Skeletal muscle tissue (tissue), 4 donors: ENCODE measurements around the gene AHRR. TPM values are rescaled to one million over a fixed set of nuclear protein-coding genes. Genes with fewer than 3 reads are reported as not detected.
A peak's percentile ranks its signal among the peaks of the same experiment; 100 is the strongest.

Experiments used
- H3K27ac ChIP-seq: one replicate; pipeline ENCODE4 v1.7.0; 2013; ENCODE audit warnings: mild to moderate bottlenecking, low read depth, low read length, inconsistent platforms
- H3K27me3 ChIP-seq, 3 donors: one replicate each; pipeline ENCODE4 v1.7.0; 2013; ENCODE audit warnings: low read length in 3 of 3; ENCODE audit not compliant: control insufficient read depth in 3 of 3, insufficient read depth in 3 of 3
- H3K36me3 ChIP-seq, 3 donors: one replicate each; pipeline ENCODE4 v1.7.0; 2013; ENCODE audit warnings: low read length in 3 of 3; ENCODE audit not compliant: control insufficient read depth in 3 of 3, insufficient read depth in 3 of 3
- H3K4me1 ChIP-seq, 3 donors: one replicate each; pipeline ENCODE4 v1.7.0; 2013; ENCODE audit warnings: low read length in 3 of 3, mild to moderate bottlenecking in 3 of 3; ENCODE audit not compliant: control insufficient read depth in 3 of 3, insufficient read depth in 3 of 3
- H3K4me3 ChIP-seq, 3 donors: one replicate each; pipeline ENCODE4 v1.7.0; 2013; ENCODE audit warnings: low read length in 3 of 3
- H3K9ac ChIP-seq, 3 donors: one replicate each; pipeline ENCODE4 v1.7.0; 2013; ENCODE audit warnings: low read length in 3 of 3, mild to moderate bottlenecking in 3 of 3, moderate library complexity in 2 of 3, low read depth in 1 of 3
- H3K9me3 ChIP-seq, 3 donors: one replicate each; pipeline ENCODE4 v1.7.0; 2013; ENCODE audit warnings: low read length in 3 of 3; ENCODE audit not compliant: control insufficient read depth in 3 of 3
- total RNA-seq: library from RNA; depleted of rRNA; stranded (reverse); fragments of >200 nt; gene quantifications from one replicate; pipeline ENCODE4 v1.2.3, GENCODE V29; 2014
- donor health status: Osteomylitis.

AHRR gene
- total RNA-seq, 1 donor from 2014 or later = 1.0 TPM

- no peak overlapping the region for H3K27ac ChIP-seq
- H3K4me3 ChIP-seq = peak overlapping the region in 1 of 3 donors; percentile 56
- peak overlapping the region in 1 of 3 donors; percentile 33 for H3K9ac ChIP-seq
- H3K36me3 ChIP-seq = no peaks in the 10 kb centered on the region
- peaks cover 35 to 41% (median 36%) of the 10 kb centered on the region in 3 donors for H3K27me3 ChIP-seq
- H3K4me1 ChIP-seq = no peaks in the 10 kb centered on the region
- H3K9me3 ChIP-seq = peaks cover 0 to 3% (median 0%) of the 10 kb centered on the region in 3 donors
Observed at GRCh38 chr5:343461-344401, 22.2 kb downstream of the AHRR start.

- Histone ChIP-seq H3K4me1 (no peaks in the 10 kb centered on the region), H3K27ac (no peak overlapping the region), H3K4me3 (no peak overlapping the region), H3K9me3 (peaks cover 0 to 3% (median 0%) of the 10 kb centered on the region in 3 donors), H3K9ac (no peak overlapping the region), H3K36me3 (no peaks in the 10 kb centered on the region), H3K27me3 (peaks cover 35 to 41% (median 38%) of the 10 kb centered on the region in 3 donors)
Observed at GRCh38 chr5:344668-345067, 23.2 kb downstream of the AHRR start.

- Histone ChIP-seq H3K9ac (no peak overlapping the region), H3K27ac (no peak overlapping the region), H3K36me3 (no peaks in the 10 kb centered on the region), H3K27me3 (peaks cover 38 to 44% (median 40%) of the 10 kb centered on the region in 3 donors), H3K4me3 (no peak overlapping the region), H3K4me1 (no peaks in the 10 kb centered on the region), H3K9me3 (peaks cover 0 to 3% (median 0%) of the 10 kb centered on the region in 3 donors)
Observed at GRCh38 chr5:345404-346195, 24.1 kb downstream of the AHRR start.

- H3K9ac ChIP-seq = no peak overlapping the region
- peaks cover 40 to 44% (median 41%) of the 10 kb centered on the region in 3 donors for H3K27me3 ChIP-seq
- peaks cover 0 to 3% (median 0%) of the 10 kb centered on the region in 3 donors for H3K9me3 ChIP-seq
- no peak overlapping the region for H3K27ac ChIP-seq
- H3K4me3 ChIP-seq = no peak overlapping the region
- H3K4me1 ChIP-seq = no peaks in the 10 kb centered on the region
- no peaks in the 10 kb centered on the region for H3K36me3 ChIP-seq
Observed at GRCh38 chr5:346229-346935, 24.9 kb downstream of the AHRR start.

- no peak overlapping the region for H3K27ac ChIP-seq
- H3K27me3 ChIP-seq = peaks cover 36 to 42% (median 40%) of the 10 kb centered on the region in 3 donors
- H3K9me3 ChIP-seq = no peaks in the 10 kb centered on the region
- no peak overlapping the region for H3K4me3 ChIP-seq
- H3K36me3 ChIP-seq = no peaks in the 10 kb centered on the region
- H3K4me1 ChIP-seq = no peaks in the 10 kb centered on the region
- H3K9ac ChIP-seq = no peak overlapping the region
Observed at GRCh38 chr5:347712-348284, 26.3 kb downstream of the AHRR start.

- Histone ChIP-seq H3K4me1 (no peaks in the 10 kb centered on the region), H3K9ac (no peak overlapping the region), H3K27me3 (peaks cover 30 to 36% (median 33%) of the 10 kb centered on the region in 3 donors)
Observed at GRCh38 chr5:348726-349125, 27.2 kb downstream of the AHRR start.

GRCh38 chr5:350355-350754 is 28.8 kb downstream of the AHRR start:
- no peaks in the 10 kb centered on the region for H3K4me1 ChIP-seq
- H3K9ac ChIP-seq = no peak overlapping the region
- no peaks in the 10 kb centered on the region for H3K36me3 ChIP-seq
- H3K27ac ChIP-seq = no peak overlapping the region
- no peaks in the 10 kb centered on the region for H3K9me3 ChIP-seq
- H3K4me3 ChIP-seq = no peak overlapping the region
- H3K27me3 ChIP-seq = peaks cover 24 to 44% (median 27%) of the 10 kb centered on the region in 3 donors

More at GRCh38 chr5:348726-349125, 27.2 kb downstream of the AHRR start:
- no peak overlapping the region for H3K27ac ChIP-seq
- no peaks in the 10 kb centered on the region for H3K36me3 ChIP-seq
- no peak overlapping the region for H3K4me3 ChIP-seq
- H3K9me3 ChIP-seq = no peaks in the 10 kb centered on the region

- Histone ChIP-seq H3K27me3 (peaks cover 16 to 38% (median 18%) of the 10 kb centered on the region in 3 donors), H3K27ac (no peak overlapping the region), H3K36me3 (no peaks in the 10 kb centered on the region), H3K4me1 (no peaks in the 10 kb centered on the region), H3K9ac (no peak overlapping the region), H3K4me3 (no peak overlapping the region), H3K9me3 (no peaks in the 10 kb centered on the region)
Observed at GRCh38 chr5:351084-351920, 29.8 kb downstream of the AHRR start.

- H3K9ac ChIP-seq = no peak overlapping the region
- H3K9me3 ChIP-seq = no peaks in the 10 kb centered on the region
- no peak overlapping the region for H3K27ac ChIP-seq
- H3K36me3 ChIP-seq = no peaks in the 10 kb centered on the region
- H3K27me3 ChIP-seq = peaks cover 11 to 32% (median 13%) of the 10 kb centered on the region in 3 donors
- no peaks in the 10 kb centered on the region for H3K4me1 ChIP-seq
- H3K4me3 ChIP-seq = no peak overlapping the region
Observed at GRCh38 chr5:351921-352245, 30.4 kb downstream of the AHRR start.
